HG03342 (cell line): Measurements from ENCODE around the gene UBE2E2.

Experiments
- ATAC-seq: cut with Tn5 transposase; IDR thresholded peaks from one replicate; pipeline ENCODE4 v1.9.1; 2021; ENCODE audit warnings: mild to moderate bottlenecking, moderate library complexity; ENCODE audit not compliant: unreplicated experiment

The UBE2E2 gene

DNA sequence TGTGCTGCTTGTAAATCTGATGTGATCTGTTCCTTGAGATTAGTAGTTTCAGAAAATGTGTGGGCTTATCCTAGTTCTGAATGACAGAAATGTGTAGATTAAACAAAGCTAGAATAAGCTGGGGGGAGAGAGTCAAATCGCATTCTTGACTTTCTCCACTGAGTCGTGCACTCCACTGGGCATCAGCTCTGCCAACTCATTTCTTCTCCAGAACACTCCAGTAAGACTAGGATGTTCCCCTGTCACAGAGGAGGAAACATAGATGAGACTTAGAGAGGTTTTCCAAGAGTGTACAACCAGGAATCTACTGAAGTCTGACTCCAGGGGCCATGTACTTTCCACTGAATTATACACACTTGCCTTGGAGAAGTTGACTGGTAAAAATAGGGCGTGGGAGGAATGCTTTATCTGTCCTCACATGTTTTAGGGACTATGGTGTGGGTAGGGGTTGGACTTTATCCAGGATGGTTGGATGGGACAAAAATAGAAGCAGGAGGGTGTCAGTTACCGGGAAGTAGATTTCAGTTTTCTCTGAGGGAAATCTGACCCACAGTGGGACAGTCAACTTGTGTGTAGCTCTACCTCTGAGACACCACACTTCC, 298.2 kb downstream of the UBE2E2 start:
- no peak for ATAC-seq

GRCh38 chr3:23508464-23508863, 305.3 kb downstream of the UBE2E2 start:
- ATAC-seq: no peak

DNA sequence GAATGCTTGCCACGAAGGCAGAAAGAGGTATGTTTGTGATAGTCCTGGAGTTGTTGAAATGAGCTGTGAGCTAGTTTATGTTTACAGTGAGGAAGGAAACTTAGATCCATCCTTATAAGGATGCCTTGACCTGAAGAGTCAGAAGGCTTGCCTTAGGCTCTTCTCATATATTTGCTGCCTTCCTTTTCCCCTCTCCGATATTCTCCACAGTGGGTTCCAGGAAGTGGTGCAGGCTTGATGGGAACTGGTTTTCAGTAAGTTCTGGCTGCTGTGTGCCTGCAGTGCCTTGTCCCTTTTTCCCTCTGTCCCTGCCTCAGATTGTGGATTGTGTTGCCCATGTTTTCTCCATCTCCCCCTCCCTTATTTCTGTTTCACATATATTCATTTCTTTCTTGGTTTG, 315.3 kb downstream of the UBE2E2 start:
- no peak for ATAC-seq

GRCh38 chr3:23519314-23520208, 316.4 kb downstream of the UBE2E2 start:
- peak; percentile 62 for ATAC-seq

- ATAC-seq: no peak
Measured at GRCh38 chr3:23527326-23527725, 324.2 kb downstream of the UBE2E2 start.

DNA sequence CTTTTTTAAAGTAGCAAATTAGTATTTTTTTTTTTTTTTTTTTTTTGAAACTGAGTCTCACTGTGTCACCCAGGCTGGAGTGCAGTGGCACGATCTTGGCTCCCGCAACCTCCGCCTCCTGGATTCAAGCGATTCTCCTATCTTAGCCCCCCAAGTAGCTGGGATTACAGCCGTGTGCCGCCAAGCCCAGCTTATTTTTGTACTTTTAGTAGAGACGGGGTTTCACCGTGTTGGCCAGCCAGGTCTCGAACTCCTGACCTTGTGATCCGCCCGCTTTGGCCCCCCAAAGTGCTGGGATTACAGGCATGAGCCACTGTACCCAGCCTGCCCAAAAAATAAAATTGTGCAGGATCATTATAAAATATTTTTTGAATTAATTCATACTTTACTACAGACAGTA, 330.5 kb downstream of the UBE2E2 start:
- ATAC-seq: no peak

DNA sequence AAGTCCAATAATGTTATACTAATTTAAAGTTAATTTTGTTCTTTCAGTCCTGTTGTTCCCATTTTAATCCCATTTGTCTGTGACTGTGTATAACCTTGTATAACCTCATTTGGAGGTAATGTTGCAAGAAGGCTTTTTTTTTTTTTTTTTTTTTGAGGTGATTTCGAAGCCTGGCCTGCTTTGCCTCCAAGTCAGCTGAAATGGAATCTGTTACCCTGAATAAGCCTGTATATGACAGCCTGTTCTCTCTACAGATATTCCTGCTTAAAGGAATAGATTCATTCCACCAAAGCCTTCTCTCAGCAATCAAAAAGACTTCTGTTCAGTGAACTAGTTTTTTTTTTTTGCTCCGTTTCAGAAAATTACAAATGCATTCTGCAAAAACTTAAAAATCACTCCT, 330.9 kb downstream of the UBE2E2 start:
- ATAC-seq: no peak

GRCh38 chr3:23537101-23537551, 334.0 kb downstream of the UBE2E2 start:
- no peak for ATAC-seq

DNA sequence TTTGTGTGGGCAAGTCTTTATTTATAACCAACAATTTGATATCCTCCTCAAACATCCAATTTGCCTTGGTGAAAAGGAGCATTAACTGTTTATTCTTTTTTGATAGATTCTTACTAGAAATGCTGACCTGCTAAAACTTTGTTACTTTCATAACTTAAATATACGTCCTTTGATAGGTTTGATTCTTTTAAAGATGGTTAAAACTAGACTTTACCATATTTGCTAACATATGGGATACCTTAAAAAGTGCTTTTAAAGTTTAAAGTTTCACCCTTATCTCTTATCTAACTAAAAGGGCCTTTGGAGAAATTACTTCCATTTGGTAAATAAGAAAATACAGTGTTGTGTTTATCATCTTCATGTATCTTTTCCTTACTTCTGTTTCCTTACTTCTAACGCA, 336.1 kb downstream of the UBE2E2 start:
- no peak for ATAC-seq

DNA sequence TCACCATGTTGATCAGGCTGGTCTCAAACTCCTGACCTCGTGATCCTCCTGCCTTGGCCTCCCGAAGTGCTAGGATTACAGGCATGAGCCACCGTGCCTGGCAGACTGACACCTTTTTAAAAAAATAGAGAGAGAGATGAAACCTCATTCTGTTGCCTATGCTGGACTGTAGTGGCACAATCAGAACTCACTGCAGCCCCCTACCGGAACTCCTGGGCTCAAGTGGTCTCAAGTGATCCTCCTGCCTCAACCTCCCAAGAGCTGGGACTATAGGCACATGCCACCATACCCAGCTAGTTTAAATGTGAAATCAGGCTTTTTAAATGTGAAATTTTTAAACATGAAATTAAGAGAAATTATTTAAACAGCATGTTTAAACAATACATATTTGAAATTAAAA, 337.5 kb downstream of the UBE2E2 start:
- ATAC-seq: no peak

DNA sequence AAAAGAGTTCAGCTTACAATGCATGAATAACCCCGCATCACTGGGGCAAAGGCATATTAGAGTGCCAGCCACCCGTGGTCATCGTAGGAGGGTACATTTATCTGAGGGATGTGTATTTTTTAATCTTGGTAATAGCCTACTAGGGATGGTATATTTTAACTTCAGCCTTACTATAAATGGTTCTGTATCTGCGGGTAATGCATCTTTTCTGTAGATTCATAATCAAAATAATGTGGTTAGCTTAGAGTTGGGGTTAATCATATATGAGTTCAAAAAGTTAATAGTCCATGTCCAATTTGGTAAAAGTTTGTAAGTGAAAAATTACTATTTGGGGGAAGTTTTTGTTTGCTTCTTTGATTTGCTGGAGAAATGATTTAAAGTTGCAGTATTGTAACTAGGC, 339.0 kb downstream of the UBE2E2 start:
- ATAC-seq: no peak

DNA sequence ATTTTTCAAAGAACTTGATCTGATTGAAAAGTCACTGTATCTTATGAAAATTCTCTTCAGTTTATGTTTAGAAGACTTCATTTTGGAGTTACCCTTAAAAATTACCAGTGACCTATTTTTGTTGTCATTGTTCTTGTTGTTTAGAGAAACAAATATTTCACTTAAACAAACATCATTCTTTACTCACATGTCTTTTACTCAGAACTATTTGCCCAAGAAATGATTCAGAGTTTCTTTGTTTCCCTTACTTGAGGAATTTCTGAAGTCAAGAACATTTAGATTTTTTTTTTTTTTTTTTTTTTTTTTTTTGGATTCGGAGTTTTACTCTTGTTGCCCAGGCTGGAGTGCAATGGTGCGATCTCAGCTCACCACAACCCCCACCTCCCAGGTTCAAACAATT, 343.1 kb downstream of the UBE2E2 start:
- no peak for ATAC-seq

DNA sequence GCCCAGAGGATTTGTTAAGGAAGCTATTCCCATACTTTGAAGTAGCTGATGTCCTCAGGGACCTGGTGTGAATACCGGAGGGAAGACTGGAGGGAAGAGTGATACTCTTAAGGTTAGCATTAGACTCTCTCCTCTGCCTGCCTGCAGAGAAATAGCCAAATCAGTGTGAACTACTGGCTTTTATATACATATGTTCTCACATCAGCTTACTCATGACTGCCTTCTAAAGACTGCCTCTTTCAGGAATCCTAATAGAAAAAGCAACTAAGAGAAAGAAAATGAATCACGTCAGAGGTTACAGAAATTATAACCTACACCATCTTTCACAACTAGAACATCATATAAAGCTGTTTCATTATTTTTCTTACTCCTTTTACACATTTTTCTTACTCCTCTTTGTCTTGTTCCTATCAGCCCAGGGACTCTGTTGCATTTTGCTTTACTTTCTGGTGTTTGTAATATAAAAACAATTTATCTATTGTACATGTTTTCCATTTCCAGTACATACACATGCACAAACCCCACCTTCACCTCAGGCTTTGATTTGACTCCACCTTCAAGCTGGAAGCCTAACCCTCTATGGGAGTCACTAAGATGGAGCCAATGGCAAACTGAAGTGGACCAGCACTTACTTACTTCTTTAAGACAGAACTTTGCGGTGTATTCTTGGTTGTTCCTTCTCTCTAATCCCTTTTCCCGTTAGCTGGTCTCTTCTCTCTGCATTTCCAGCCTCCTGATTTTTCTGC, 345.0 kb downstream of the UBE2E2 start:
- ATAC-seq: no peak

DNA sequence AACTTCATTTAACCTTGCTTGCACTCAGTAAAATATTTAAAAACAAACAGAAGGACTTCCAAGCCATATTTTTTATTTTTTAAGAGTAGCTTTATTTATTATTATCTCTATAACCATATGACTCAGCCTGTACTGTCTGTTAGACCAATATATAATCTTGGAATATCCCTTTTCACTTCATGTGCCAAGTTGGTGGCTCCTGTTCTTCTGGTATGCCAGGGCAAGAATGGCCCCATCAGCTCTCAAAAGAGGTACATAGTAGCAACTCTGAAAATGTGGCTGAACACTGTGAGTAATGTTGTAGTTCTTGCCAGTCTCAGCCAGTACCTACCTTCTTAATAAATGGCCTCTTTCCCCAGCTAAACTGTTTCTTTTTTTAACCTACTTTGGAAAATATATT, 345.6 kb downstream of the UBE2E2 start:
- no peak for ATAC-seq

GRCh38 chr3:23549148-23549910, 346.2 kb downstream of the UBE2E2 start:
- ATAC-seq: no peak

GRCh38 chr3:23550402-23550801, 347.3 kb downstream of the UBE2E2 start:
- peak; percentile 92 for ATAC-seq

GRCh38 chr3:23552506-23552905, 349.4 kb downstream of the UBE2E2 start:
- ATAC-seq: no peak

- ATAC-seq: peak; percentile 45
Measured at GRCh38 chr3:23553353-23553752, 350.2 kb downstream of the UBE2E2 start.

- no peak for ATAC-seq
Measured at GRCh38 chr3:23565041-23565775, 362.1 kb downstream of the UBE2E2 start.

- ATAC-seq: peak; percentile 59
Measured at GRCh38 chr3:23566499-23566898, 363.4 kb downstream of the UBE2E2 start.
